A673 (cell line): ENCODE results near the gene EIF2B2.

Experiments used
- CTCF ChIP-seq: fragments of 300-800, 200-600 bp; sonication (generic); conservative IDR thresholded peaks from 2 replicates; pipeline ENCODE4 v1.5.1; 2017; ENCODE audit warnings: low read depth, mild to moderate bottlenecking, antibody characterized with exemption, low read length, moderate library complexity, mixed read lengths
- EZH2 ChIP-seq: fragments of 200-600 bp; sonication (generic); IDR thresholded peaks from 2 replicates; pipeline ENCODE4 v1.6.1; 2017; ENCODE audit warnings: borderline replicate concordance, low read depth, mild to moderate bottlenecking, mixed read lengths, antibody characterized with exemption, low read length; ENCODE audit not compliant: poor library complexity, severe bottlenecking

- TF ChIP-seq CTCF: no peak
- TF ChIP-seq EZH2: no peak
Observed at GRCh38 chr14:74981833-74982232, 20.9 kb upstream of the EIF2B2 start.
